Skeletal muscle tissue (tissue), 4 donors: ENCODE data around the gene C3AR1. TPM values are rescaled to one million over a fixed set of nuclear protein-coding genes. Genes with fewer than 3 reads are reported as not detected.
"Not testable (repeated sequence)": the region's sequence is repeated elsewhere in the genome, so short reads cannot be mapped to it uniquely, and the experiment has no call there.

ENCODE experiments used
- H3K27ac ChIP-seq: one replicate; pipeline ENCODE4 v1.7.0; 2013; ENCODE audit warnings: mild to moderate bottlenecking, low read depth, low read length, inconsistent platforms
- H3K27me3 ChIP-seq, 3 donors: one replicate each; pipeline ENCODE4 v1.7.0; 2013; ENCODE audit warnings: low read length in 3 of 3; ENCODE audit not compliant: control insufficient read depth in 3 of 3, insufficient read depth in 3 of 3
- H3K36me3 ChIP-seq, 3 donors: one replicate each; pipeline ENCODE4 v1.7.0; 2013; ENCODE audit warnings: low read length in 3 of 3; ENCODE audit not compliant: control insufficient read depth in 3 of 3, insufficient read depth in 3 of 3
- H3K4me1 ChIP-seq, 3 donors: one replicate each; pipeline ENCODE4 v1.7.0; 2013; ENCODE audit warnings: low read length in 3 of 3, mild to moderate bottlenecking in 3 of 3; ENCODE audit not compliant: control insufficient read depth in 3 of 3, insufficient read depth in 3 of 3
- H3K4me3 ChIP-seq, 3 donors: one replicate each; pipeline ENCODE4 v1.7.0; 2013; ENCODE audit warnings: low read length in 3 of 3
- H3K9ac ChIP-seq, 3 donors: one replicate each; pipeline ENCODE4 v1.7.0; 2013; ENCODE audit warnings: low read length in 3 of 3, mild to moderate bottlenecking in 3 of 3, moderate library complexity in 2 of 3, low read depth in 1 of 3
- H3K9me3 ChIP-seq, 3 donors: one replicate each; pipeline ENCODE4 v1.7.0; 2013; ENCODE audit warnings: low read length in 3 of 3; ENCODE audit not compliant: control insufficient read depth in 3 of 3
- total RNA-seq: library from RNA; depleted of rRNA; stranded (reverse); fragments of >200 nt; gene quantifications from one replicate; pipeline ENCODE4 v1.2.3, GENCODE V29; 2014
- donor health status: Osteomylitis.

The C3AR1 gene
- total RNA-seq, 1 donor from 2014 or later = 7.8 TPM

DNA sequence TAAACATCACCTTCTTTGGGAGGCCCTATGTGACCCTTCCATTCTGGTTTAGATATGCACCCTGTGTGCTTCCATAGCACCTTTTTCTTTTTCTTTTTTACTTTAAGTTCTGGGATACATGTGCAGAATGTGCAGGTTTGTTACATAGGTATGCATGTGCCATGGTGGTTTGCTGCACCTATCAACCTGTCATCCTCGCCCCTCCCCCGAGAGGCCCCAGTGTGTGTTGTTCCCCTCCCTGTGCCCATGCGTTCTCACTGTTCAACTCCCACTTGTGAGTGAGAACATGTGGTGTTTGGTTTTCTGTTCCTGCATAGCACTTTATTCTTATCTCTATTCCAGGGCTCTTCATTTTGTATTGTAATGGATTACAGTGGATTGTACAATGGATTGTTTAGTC lies 18.2 kb upstream of the C3AR1 start:
- not testable (repeated sequence) for H3K27ac ChIP-seq, H3K9ac ChIP-seq, H3K36me3 ChIP-seq, H3K9me3 ChIP-seq, H3K27me3 ChIP-seq
- H3K4me1 ChIP-seq = peaks cover 14 to 26% (median 24%) of the 10 kb centered on the region in 3 donors
- H3K4me3 ChIP-seq = peak overlapping the region in 1 of 3 donors; percentile 9

DNA sequence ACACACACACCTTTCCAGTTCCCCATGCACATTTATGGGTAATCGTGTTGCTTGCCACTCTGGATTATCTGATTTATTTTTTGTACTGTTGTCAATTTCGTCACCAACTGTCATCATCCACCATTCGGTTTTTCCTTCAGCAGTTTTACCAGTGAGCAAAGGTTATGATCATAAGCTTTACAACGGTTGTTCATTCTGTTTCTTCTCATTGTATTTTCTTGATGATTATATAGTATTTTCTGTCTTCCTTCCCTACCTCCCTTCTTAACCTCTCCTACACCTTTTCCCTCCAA lies 16.6 kb upstream of the C3AR1 start:
- Histone ChIP-seq H3K27me3 (no peaks in the 10 kb centered on the region), H3K36me3 (peaks cover 0 to 1% (median 0%) of the 10 kb centered on the region in 3 donors), H3K9ac (peak overlapping the region; percentile 92 to 100 (median 97)), H3K4me3 (peak overlapping the region; percentile 98 to 100 (median 99)), H3K9me3 (no peaks in the 10 kb centered on the region), H3K4me1 (peaks cover 14 to 24% (median 24%) of the 10 kb centered on the region in 3 donors), H3K27ac (peak overlapping the region; percentile 92)

DNA sequence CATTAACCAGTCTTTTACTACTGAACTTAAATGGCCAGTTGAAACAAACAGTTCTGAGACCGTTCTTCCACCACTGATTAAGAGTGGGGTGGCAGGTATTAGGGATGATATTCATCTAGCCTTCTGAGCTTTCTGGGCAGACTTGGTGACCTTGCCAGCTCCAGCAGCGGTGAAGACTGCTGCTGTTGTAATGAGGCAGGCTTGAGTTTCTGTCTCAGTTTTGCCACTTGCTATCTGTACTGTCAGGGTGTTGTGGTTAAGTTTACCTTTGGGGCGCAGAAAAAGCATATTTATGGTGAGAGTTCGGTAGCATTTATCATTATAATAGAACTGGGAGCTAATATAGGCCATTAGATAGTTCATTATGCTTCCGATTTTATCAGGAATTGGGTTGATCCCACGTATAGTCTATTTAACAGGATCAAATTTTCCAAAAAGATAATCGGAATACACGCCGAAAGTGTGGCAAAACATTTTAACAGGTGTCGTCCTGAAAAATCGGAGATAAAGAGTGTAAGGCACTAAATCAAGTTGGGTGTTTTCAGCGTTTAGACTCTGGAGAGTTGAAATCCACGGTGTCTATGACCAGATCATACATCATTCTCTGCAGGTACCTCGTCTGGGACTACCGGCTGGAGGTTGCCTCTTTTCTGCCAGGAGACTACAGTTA lies 15.2 kb upstream of the C3AR1 start:
- Histone ChIP-seq H3K27ac (peak overlapping the region; percentile 92), H3K27me3 (no peaks in the 10 kb centered on the region), H3K9me3 (no peaks in the 10 kb centered on the region), H3K4me3 (peak overlapping the region; percentile 98 to 100 (median 99)), H3K9ac (peak overlapping the region; percentile 92 to 100 (median 97)), H3K4me1 (peaks cover 14 to 24% (median 24%) of the 10 kb centered on the region in 3 donors), H3K36me3 (peaks cover 0 to 1% (median 0%) of the 10 kb centered on the region in 3 donors)

DNA sequence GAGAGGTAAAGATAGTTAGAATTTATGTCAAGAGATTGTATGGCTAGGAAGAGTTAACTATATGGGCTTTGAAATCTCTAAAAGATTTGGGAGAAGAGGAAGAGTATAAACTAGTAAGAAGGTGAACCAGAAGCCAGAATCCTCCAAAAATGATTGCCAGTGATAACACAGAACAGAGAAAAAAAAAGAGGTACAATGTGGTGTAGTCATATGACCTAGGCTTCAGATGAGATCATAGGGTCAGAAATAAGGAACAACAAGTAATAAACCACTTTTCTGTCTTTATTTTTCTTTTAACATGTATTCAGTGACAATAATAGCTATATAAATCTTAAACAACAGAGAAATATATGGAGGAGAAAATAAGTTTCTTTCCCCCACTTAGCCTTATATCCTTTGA lies 14.0 kb upstream of the C3AR1 start:
- peaks cover 0 to 1% (median 0%) of the 10 kb centered on the region in 3 donors for H3K36me3 ChIP-seq
- H3K4me1 ChIP-seq = peaks cover 14 to 24% (median 24%) of the 10 kb centered on the region in 3 donors
- H3K27me3 ChIP-seq = no peaks in the 10 kb centered on the region
- H3K27ac ChIP-seq = no peak overlapping the region
- no peak overlapping the region for H3K9ac ChIP-seq
- H3K9me3 ChIP-seq = no peaks in the 10 kb centered on the region
- no peak overlapping the region for H3K4me3 ChIP-seq

DNA sequence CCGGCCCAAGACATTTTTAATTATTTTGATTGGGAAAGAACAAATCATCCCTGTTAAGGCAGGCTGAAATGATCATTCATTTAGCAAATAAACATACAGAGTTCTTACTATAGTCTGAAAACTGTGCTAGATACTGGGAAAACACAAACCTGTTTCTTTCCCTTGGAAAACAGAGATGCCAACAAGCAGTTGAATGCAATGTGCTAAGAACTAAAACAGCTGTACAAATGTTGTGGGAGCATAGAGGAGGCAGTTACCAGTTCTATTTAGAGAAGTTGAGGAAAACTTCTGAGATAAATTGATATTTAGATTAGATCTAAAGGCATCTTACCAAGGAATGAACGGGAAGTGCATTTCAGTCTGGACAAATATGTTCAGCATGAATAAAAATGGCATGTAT lies 12.8 kb upstream of the C3AR1 start:
- Histone ChIP-seq H3K36me3 (no peaks in the 10 kb centered on the region), H3K27ac (no peak overlapping the region), H3K4me1 (peaks cover 10 to 21% (median 18%) of the 10 kb centered on the region in 3 donors), H3K27me3 (no peaks in the 10 kb centered on the region), H3K9me3 (no peaks in the 10 kb centered on the region), H3K9ac (no peak overlapping the region), H3K4me3 (no peak overlapping the region)

DNA sequence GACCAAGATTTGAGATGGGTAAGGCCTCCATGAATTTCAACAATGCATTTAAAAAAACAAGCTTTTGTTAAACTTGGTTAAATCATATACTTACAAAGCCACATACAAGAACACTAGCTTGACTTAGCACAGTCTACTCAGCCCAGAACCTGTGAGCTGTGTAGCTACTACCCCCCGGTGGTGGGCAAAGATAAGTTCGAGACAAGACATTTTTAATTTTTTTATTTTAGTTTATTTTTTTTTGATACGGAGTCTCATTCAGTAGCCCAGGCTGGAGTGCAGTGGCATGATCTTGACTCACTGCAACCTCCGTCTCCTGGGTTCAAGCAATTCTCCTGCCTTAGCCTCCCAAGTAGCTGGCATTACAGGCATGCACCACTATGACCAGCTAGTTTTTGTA lies 12.2 kb upstream of the C3AR1 start:
- Histone ChIP-seq H3K4me1 (peaks cover 6 to 16% (median 13%) of the 10 kb centered on the region in 3 donors), H3K27ac (no peak overlapping the region), H3K27me3 (no peaks in the 10 kb centered on the region), H3K9me3 (no peaks in the 10 kb centered on the region), H3K36me3 (no peaks in the 10 kb centered on the region), H3K4me3 (no peak overlapping the region), H3K9ac (no peak overlapping the region)

DNA sequence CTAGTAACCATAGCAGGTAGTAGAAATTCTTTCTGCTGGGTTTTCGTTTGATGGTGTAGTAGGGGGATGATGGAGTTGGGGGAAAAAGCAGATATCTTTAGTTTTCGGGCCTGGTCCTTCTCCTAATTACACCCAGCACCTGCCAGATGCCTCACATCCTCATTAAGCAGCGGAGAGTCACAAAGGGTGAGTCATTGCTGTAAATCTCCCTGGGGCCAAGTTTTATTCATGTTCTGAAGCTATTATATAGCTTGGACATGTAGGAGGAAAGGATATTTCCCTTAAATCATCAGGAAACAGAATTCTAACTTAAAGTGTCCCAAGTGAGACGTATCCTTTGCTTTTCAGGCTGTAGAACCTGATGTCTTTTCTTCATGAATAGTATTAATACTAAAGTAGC lies 11.0 kb upstream of the C3AR1 start:
- no peaks in the 10 kb centered on the region for H3K36me3 ChIP-seq
- no peaks in the 10 kb centered on the region for H3K27me3 ChIP-seq
- H3K27ac ChIP-seq = no peak overlapping the region
- H3K9ac ChIP-seq = no peak overlapping the region
- H3K4me3 ChIP-seq = no peak overlapping the region
- H3K9me3 ChIP-seq = no peaks in the 10 kb centered on the region
- peaks cover 0 to 9% (median 1%) of the 10 kb centered on the region in 3 donors for H3K4me1 ChIP-seq

DNA sequence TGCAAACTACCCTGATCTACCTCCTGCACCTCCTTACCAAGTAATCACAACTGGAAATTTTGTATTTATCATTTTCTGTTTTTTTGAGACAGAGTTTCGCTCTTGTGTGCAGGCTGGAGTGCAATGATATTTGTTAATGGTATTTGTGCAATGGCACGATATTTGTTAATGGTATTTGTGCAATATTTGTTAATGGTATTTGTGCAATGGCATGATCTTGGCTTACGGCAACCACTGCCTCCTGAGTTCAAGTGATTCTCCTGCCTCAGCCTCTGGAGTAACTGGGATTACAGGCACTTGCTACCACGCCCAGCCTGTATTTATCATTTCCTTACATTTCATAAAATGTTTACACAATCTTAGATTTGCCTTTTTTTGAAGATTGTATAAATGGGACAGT lies 10.2 kb upstream of the C3AR1 start:
- H3K9me3 ChIP-seq = no peaks in the 10 kb centered on the region
- H3K36me3 ChIP-seq = no peaks in the 10 kb centered on the region
- no peak overlapping the region for H3K27ac ChIP-seq
- H3K9ac ChIP-seq = no peak overlapping the region
- H3K27me3 ChIP-seq = no peaks in the 10 kb centered on the region
- H3K4me3 ChIP-seq = no peak overlapping the region
- peaks cover 0 to 7% (median 0%) of the 10 kb centered on the region in 3 donors for H3K4me1 ChIP-seq

DNA sequence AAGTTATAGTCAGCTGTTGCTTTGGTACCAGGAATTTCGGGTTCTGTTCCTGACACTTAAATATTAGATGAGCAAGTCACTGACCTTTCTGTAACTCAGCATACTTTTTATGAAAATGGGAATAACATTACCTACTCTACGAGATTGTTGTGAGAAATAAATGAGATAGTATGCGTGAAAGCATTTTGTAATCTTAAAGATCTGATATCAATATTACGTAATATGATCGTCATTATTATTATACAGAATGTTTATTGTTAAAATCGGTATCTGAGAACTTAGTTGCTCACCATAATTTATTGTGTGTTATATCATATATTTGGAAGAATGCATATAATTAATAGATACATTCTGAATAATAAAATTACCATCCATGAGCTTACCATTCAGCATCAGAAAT lies 9.8 kb upstream of the C3AR1 start:
- Histone ChIP-seq H3K4me1 (peaks cover 0 to 3% (median 0%) of the 10 kb centered on the region in 3 donors), H3K4me3 (no peak overlapping the region), H3K9ac (no peak overlapping the region), H3K27ac (no peak overlapping the region), H3K36me3 (no peaks in the 10 kb centered on the region), H3K9me3 (no peaks in the 10 kb centered on the region), H3K27me3 (no peaks in the 10 kb centered on the region)

DNA sequence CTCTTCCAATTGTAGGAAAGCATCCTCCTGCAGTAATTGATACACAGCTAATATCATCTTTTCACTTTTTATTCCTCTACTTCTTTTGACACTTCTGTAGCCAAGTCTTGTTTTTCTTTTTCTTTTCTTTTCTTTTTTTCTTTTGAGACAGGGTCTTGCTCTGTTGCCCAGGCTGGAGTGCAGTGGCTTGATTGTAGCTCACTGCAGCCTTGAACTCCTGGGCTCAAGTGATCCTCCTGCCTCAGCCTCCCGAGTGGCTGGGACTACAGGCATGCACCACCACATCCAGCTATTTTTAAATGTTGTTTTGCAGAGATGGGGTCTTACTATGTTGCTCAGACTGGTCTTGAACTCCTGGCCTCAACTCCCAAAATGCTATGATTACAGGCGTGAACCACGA lies 5.7 kb upstream of the C3AR1 start:
- not testable (repeated sequence) for H3K4me1 ChIP-seq, H3K9ac ChIP-seq, H3K36me3 ChIP-seq, H3K27ac ChIP-seq, H3K4me3 ChIP-seq, H3K9me3 ChIP-seq, H3K27me3 ChIP-seq
